Inferior parietal cortex (tissue), 1 donor: Measurements from ENCODE around the gene SPOCK2.
A peak's percentile ranks its signal among the peaks of the same experiment; 100 is the strongest.

Experiments
- DNase-seq: peaks from one replicate; pipeline ENCODE4 v3.0.0-alpha.2; 2016; ENCODE audit errors: extremely low spot score

Gene SPOCK2

DNA sequence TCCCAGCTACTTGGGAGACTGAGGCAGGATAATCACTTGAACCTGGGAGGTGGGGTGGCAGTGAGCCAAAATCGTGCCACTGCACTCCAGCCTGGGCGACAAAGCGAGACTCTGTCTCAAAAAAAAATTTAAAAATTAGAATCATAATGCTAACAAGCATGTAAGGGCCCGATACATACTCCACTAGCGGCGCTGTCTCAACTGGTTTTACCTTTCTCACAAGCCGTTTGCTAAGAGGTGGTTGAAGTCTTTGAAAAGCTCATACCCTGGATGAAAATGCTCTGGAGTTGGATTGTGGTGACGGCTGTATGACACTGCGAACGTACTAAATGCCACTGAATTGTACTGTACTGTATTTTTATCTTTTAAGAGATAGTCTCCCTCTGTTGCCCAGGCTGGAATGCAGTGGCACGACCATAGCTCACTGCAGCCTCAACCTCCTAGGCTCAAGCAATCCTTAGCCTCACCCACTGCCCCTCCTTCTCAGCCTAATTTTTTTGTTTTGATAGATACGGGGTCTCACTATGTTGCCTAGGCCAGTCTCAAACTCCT is 29.9 kb downstream of the SPOCK2 start:
- DNase-seq, result no peak

DNA sequence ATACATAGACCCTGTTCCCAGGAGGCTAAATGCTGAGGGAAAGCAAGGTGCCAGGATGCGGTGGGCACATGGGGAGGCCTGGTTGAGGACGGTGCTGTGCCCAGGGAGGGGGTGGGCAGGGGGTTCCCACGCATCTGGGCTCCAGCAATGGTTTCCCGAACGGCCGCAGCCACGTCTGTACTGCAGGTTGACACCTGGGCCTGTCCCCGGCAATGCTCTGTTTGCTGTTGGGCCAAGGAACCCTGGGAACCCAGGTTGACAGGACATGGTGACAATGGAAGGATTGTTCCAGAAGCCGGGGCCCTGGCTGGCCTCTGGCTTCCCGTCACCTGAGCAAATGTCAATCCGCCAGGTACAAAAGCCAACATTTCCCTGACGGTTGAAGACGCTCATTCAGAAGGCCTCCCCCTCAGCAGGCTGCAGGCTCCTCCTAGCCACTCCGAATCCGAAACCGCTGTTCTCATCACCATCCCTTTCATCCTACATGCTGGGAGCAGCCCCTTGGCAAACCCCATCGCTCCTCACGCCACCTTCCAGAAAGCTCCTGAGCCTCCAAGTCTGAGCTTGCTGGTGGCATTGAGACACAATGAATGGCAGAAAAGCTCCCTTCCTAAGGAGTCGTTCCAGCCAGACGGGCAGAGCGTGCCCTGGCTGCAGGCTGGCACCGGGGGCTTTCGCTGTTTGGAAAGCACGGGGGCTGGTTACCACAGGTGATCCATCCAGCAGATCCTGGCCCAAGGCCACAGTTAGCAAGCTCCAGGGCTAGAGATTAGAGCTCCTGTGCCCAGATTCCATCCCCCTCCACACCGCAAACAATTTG is 31.2 kb downstream of the SPOCK2 start:
- DNase-seq, result no peak

DNA sequence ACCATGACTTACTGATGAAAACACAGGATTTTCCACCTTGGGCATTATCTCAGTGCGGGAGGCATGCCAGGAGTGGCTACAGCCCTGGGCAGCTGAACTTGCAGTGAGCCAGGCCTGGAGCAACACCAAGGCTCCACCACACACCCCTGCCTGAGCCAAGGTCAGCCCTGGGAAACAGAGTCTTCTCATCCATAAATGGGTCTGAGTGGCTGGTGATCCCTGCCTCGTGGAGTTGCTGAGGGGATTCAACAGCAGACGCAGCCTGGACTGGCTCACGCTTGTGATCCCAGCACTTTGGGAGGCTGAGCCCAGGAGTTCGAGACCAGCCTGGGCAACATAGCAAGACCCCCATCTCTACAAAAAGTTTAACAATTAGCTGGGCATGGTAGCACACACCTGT is 32.2 kb downstream of the SPOCK2 start:
- DNase-seq, result no peak

DNA sequence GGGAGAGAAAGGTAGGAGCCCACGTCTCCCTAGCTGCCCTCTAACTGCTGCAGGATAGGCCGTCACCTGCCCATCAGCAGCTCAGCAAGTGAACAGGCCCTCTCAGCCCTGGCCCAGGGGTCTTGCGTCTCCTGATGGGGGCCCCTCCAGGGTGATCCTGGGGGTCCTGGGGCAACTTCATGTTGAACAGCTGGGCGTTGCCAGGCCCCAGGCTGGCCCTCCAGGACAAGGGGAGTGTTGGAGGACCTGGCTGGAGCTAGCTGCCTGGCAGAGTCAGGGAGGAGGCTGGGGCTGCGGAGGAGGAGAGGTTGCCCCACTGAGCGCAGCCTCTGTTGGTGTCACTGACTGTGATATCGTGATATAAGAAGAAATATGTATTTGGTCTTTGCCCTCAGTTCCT is 34.7 kb downstream of the SPOCK2 start:
- no peak for DNase-seq

DNA sequence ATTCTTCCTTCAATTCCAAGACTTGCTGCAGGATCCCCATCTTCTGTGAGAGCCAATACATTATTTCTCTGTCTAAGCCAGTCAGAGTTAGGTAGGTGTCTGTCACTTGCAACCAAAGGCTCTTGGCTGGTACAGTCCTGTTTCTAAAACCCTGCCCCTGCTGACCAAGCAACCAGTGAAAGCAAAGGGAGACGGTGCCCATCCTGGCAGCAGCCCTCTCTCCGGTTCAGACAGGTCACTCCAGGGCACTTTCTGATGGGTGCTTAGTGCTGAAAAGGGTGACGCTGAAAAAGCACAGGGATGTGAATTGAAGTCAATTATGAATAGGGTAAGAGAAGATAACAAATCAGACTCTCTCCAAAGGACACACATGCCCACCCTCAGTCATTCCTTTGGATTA is 37.5 kb downstream of the SPOCK2 start:
- DNase-seq, result no peak

DNA sequence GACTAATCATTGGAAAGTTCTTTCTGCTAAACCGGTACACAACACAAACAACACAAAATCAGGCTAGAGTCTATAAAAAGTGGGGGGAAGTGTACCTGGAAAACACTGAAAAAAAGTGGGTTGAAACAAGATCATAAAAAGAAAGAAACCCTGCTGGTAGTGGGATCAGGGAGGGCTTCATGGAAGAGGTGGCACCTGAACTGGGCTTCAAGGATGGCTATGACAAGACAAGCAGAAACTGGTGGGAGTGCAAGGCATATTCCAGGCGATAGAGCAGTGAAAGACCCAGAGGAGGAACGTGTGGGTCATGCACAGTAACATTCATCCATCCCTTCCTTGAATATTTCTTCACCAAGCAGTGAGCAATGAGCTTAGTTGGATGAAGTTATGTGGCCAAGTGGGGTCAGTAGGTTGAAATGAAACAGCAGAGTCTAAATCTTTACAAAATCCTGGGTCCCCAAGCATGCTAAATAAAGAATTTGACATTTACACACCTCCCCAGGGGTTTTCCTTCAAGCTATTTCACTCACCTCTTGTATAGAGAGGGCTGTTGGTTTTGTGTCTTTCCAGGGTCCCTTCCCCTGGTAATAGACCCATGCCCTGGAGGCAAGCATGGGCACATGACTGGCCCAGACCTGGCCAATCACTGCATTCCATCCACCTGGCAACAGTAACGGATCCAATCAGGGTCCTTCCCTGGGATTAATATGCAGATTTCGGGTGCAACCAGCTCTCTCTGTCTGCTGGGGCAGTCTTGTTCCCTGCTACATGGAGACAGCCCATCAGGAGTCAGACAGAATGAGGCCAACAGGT is 38.2 kb downstream of the SPOCK2 start:
- DNase-seq, result no peak

DNA sequence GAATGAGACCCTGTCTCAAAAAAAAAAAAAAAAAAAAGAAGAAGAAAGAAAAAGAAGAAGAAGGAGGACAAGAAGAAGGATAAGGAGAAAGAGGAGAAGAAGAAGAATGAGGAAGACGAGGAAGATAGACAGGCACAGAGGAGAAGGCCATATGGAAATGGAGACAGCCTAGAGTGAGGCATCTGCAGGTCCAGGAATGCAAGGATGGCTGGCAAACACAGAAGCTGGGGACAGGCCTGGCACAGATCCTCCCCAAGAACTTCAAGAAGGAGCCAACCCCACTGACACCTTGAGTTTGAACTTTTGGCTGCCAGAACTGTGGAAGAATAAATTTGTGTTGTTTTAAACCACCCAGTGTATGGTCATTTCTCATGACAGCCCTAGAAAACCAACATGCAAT is 38.9 kb downstream of the SPOCK2 start:
- DNase-seq, result no peak

DNA sequence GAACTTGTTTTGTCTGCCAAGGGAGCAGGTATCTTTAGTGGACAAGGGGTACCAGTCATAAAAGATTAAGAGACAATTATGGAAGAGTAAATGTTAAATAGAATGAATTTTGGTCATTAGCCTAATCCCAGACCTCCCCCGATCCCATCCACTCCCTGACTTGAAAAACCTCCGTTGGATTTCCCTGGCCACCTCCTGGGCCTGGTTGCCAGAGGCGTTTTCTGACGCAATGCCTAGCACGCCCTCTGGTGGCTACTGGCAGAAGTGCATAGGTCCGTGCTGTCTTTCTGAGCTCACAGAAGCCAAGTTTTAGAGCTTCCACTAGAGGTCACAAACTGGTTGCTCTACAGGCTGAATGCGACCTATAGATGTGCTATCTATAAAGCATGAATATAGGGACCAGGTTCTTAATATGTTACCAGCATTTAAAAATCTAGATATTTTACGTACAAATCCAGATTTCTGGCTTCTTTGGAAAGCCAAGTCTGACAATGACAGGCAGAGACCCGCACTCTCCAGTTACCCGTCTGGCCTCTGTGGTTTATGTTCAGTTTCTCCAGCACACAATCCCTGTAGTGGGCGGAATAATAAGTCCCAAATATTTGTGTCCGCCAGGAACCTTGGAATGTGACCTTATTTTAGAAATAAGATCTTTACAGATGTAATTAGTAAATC is 39.8 kb downstream of the SPOCK2 start:
- peak; percentile 99 for DNase-seq

DNA sequence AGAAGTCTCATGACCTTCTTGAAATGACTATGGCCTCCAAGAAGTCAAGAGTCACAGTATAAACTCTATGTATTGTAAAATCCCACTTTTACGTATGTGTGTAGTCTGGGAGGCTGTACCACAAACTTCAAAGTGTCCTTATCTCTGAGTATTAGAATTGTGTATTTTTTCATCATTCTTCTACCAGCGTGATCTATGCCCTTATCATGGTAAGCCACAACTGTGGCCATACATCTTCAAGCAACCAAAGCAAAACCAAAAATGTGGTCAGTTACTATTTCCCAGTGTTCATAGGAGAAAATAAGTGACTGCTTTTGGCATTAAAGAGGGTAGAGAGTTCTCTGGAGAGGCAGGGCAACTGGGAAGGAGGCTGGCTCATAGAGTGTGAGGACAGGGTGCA is 42.8 kb downstream of the SPOCK2 start:
- DNase-seq, result no peak

DNA sequence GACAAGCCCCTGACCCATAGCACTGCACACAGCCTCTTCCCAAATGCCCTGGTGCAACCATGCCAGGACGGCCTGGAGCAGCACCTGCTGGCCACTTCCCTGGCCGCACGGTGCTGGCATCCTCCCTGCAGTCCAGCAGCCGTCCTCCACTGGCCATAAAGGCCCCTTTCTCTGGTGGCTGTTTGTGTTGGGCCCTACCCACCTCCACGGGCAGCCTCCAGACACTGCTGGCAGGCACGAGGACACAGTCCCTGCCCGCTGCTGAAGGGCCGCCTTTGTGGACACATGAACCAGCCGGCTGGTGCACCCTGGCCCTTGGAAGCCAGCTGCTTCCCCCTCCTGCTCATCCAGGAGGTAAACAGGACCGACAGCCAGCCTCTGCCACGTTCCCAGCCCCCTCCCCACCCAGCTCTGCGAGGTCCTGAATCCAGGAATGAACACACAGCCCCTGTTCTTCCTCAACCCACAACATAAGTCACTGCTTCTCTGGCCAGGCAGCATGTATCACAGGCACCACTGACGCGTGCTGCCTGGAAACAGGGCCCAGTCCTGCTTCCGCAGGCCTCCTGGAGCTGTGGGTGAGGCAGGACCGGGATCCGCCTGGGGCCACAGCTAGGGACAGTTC is 43.8 kb downstream of the SPOCK2 start:
- DNase-seq, result peak; percentile 76

DNA sequence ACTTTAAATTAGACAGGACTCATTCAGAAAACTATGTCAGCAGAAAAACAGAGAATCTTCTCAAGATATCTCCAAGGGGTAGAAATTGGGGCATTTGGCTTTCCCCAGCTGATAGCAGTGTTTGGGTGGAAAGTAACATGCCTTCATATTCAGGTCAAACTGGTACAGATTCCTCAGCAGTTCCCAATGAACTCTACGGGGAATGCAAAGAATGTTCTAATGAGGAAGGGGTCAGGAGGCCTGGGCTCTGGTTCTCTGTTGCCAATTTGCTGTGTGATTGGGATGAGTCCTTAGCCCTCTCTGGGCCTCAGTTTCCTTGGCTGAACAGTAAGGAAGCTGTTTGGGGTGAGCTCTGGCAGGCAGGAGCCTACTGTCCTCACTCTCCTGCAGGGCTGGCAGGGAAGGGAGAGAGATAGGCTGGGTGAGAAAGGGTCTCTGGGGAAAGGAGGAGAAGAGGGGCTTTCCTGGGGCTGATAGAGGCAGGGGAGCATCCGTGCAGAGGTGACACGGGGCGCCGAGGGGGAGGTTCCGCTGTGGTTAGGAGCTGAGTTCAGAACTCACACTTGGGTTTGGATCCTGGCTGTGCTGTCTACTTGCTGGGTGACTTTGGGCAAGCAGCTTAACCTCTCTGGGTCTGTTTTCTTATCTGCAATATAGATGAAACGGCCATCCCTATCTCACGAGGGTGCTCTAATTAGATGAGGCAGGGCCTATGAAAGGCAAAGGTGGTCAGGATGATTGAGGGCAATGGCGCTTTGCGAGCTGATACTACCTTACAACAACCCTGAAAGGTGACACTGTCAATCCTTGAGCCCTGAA is 45.1 kb downstream of the SPOCK2 start:
- DNase-seq, result no peak

DNA sequence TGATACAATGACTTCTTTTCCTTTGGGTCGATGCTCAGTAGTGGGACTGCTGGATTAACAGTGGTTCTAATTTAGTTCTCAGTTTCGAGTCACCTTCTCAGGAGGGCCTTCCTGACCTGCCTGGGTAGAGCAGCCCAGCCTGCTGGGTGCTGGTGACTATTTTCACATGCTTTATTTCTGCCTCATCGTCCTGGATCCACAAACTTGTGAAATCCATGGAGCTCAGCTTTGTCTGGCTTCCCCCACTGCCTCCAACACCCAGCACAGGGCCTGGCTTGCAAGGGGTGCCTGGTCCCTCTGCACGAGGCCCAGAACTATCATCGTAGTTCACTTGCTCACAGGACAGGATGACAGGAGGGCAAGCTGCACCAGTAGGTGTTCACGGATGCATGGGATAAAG is 46.9 kb downstream of the SPOCK2 start:
- DNase-seq, result no peak

DNA sequence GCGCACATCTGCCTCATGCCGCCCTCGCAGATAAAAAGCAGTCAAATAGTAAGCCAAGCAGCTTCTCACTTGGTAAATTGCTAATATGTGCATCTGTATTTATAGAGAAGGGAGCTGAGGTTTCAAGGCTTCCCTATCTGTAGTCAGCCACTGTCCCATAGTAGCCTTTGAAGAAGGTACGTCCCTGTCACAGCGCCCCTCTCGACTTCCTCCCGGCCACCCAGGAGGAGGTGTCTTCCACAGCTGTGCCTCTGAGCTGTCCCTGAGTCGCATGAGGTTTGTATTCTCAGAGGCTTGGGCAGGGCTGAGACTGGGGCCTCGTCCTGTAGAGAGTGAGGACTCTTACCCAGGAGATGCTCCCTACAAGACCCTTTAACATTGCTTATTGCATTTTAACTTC is 49.0 kb downstream of the SPOCK2 start:
- no peak for DNase-seq

DNA sequence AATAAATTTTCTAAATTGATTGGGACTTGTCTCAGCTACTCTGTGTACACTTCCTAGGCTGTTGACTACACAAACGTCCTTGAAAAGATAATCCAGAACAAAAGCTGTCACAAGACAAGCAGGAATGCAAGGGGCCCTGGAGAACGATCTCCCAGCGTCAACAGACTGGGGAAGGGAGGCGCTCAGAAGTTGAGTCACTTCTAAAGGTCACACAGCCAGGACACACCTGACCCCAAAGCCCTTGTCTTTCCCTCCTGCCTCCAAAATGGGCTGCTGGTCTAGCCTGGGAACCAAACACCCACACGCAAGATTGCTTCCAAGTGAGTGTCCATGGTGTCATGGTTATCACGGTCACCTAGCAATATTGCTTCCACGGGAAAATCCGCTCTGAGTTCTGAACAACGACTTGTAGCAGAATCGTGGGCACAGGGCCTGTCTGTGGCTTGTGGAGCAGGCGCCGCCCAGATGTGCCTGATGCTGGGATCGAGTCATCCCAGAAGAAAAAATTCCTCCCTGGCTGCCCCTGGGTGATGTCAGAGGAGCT is 49.8 kb downstream of the SPOCK2 start:
- no peak for DNase-seq

DNA sequence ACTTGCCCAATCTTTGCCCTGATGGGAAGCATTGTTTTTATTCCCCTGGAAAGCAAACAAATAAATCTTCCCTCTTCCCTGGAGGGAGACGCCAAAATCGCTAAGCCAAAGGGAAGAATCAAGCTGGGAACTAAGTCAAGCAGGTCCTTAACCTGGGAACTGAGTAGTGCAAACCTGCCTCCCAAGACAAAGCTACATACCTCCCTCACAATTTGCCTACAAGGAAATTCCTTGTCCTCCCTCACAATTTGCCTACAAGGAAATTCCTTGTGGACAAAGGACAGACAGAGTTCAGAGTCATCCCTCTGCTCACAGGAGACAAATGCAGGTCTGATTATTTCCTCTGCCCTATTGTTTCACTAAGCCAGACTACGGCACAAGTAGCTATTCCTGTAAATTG is 50.5 kb downstream of the SPOCK2 start:
- no peak for DNase-seq

DNA sequence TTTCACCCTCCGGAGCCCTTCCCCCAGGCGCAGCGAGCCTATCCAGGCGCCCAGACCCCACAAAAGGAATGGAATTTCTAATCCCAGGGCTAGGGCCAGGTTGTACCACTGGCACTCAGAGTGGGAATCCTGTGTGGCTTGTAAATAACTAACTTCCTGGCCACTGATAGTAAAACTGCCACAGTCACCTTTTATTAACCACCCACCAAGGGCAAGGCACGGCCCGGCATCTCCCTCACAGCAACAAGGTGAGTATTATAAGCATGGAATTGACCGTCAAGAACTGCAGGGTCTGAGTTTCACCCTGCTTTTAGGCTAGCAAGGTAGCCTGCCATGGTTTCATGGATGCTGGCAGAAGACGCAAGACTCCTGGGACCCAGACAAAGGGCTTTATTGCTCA is 51.1 kb downstream of the SPOCK2 start:
- no peak for DNase-seq

DNA sequence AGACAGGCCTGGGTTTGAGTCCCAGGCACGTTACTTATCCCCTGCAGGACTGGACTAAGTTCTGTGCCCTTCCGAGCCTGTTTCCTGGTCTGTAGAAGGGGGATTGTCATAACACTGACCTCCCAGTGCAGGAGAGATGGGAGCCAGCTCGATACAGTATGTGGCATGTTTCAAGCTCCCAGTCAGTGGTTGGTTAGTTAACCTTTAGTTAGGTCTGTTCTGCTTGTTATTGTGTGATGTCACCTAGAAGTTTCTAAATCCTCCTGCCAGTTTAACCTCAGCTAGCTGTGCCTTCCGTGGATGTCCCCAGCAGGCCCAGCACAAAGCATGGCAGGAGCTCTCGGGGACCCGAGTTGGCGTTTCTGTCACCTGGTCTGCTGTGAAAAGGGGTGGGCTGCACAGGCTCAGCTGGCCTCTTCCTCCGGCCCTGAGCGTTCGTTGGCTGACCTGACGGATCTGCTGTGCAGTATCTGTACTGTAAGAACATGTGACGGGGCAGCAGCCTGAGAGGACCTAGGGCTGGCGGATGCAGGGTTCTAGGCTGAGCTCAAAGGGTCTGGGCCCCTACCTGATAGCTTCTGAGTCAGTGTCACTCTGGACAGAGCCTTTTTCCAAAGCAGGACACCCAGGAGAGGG is 53.0 kb downstream of the SPOCK2 start:
- no peak for DNase-seq

DNA sequence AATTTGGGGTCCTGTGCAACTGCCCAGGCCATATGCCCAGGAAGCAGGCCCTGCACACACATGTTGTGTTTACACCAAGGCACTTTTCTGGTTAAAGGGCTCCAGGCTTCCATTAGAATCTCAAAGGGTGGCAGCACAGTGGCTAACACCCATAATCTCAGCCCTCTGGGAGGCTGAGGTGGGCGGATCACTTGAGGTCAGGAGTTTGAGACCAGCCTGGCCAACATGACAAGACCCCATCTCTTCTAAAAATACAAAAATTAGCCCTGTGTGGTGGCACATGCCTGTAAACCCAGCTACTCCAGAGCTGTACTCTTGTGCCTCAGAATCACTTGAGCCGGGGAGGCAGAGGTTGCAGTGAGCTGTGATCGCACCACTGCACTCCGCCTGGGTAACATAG is 53.6 kb downstream of the SPOCK2 start:
- DNase-seq, result no peak

DNA sequence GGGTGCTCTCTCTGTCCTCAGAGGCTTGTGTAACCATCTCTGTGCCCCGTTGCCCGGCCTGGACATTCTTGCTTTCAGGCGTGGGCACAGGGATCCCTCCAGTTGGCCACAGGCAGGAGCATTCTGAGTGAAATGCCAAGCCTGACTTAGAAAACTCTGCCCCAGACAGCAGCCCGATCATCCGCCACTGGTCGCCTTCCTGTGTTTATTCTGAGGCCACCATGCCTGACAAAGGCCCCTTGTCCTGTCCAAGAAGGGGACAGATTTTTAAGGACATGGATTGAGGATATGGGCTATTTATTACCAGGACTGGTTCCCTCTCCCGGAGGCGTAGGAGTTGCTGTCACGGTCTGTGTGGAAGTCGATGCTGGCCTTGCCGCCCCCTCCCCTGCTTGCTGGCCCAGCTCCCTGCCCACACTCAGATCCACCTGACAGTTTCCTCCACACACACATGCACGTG is 54.3 kb downstream of the SPOCK2 start:
- DNase-seq, result no peak
